Measurements from ENCODE around the gene SH3GL1. TPM values are rescaled to one million over a fixed set of nuclear protein-coding genes. Genes with fewer than 3 reads are reported as not detected.
"Not testable (repeated sequence)": the region's sequence is repeated elsewhere in the genome, so short reads cannot be mapped to it uniquely, and the experiment has no call there.

The SH3GL1 gene
- total RNA-seq, 2 donors from 2014 or later: 35.4 to 54.7 TPM

DNA sequence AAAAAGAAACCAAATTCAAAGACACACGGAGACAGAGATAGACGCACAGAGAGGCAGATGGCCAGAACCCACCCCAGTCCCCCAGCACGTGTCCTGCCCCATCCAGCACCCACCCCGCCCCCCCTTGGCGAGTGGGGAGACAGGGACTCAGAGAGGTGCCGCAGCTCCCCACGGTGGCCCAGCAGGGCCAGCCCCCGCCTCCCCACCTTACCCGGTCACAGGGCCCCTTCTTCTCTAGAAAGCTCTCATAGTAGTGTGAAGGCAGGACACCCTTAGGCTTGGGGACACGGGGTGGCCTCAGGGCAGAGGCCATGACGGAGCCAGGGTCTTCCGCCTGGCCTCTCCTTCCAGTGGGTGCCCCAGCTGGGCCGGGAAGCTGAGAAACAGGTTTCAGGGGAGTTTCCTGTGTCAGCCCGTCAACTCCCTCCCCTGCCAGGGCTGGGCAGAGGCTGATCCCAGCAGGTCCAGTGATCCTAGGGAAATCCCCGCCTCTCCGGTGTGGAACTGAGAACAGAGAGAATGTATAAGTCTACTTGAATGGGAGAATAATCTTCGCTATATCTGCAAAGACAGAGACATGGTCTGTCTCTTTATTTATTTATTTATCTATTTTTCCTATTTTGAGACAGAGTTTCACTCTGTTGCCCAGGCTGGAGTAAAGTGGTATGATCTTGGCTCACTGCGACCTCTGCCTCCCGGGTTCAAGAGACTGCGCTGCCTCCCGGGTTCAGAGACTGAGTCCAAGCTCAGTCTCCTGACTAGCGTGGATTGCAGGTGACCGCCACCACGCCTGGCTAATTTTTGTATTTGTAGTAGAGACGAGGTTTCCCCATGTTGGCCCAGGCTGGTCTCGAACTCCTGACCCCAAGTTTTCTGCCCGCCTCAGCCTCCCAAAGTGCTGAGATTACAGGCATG lies 61.6 kb downstream of the SH3GL1 start, which contains the start of gene STAP2:
STAP2 (minus strand) TSS at position 387 of the 915 bp plus-strand sequence; CDS start at position 313, 74 bp downstream.
- WGBS: 37% methylated on average over 27 of the region's 27 CpGs
- H3K36me3 ChIP-seq: no peaks in the 10 kb centered on the region
- DNase-seq (ENCODE audit: low spot score): peak; percentile 85
- intact Hi-C loops (cut with DNase I): no loop called here
- peak within 1 kb of the TSS; percentile 87 to 94 for H3K27ac ChIP-seq
- no peaks in the 10 kb centered on the region for H3K4me1 ChIP-seq (replicated peaks)
- H3K27me3 ChIP-seq (replicated peaks; ENCODE audit: insufficient read depth): no peaks in the 10 kb centered on the region
- no peaks in the 10 kb centered on the region for H3K9me3 ChIP-seq
- TF ChIP-seq POLR2AphosphoS5 (IDR thresholded peaks at IDR 0.05) (peak; percentile 83), POLR2A (IDR thresholded peaks at IDR 0.05) (peak; percentile 67)
- TF ChIP-seq, protein P1, sequence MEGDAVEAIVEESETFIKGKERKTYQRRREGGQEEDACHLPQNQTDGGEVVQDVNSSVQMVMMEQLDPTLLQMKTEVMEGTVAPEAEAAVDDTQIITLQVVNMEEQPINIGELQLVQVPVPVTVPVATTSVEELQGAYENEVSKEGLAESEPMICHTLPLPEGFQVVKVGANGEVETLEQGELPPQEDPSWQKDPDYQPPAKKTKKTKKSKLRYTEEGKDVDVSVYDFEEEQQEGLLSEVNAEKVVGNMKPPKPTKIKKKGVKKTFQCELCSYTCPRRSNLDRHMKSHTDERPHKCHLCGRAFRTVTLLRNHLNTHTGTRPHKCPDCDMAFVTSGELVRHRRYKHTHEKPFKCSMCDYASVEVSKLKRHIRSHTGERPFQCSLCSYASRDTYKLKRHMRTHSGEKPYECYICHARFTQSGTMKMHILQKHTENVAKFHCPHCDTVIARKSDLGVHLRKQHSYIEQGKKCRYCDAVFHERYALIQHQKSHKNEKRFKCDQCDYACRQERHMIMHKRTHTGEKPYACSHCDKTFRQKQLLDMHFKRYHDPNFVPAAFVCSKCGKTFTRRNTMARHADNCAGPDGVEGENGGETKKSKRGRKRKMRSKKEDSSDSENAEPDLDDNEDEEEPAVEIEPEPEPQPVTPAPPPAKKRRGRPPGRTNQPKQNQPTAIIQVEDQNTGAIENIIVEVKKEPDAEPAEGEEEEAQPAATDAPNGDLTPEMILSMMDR (IDR thresholded peaks at IDR 0.05): no peak
- peak within 1 kb of the TSS; percentile 39 to 56 for H3K4me3 ChIP-seq

DNA sequence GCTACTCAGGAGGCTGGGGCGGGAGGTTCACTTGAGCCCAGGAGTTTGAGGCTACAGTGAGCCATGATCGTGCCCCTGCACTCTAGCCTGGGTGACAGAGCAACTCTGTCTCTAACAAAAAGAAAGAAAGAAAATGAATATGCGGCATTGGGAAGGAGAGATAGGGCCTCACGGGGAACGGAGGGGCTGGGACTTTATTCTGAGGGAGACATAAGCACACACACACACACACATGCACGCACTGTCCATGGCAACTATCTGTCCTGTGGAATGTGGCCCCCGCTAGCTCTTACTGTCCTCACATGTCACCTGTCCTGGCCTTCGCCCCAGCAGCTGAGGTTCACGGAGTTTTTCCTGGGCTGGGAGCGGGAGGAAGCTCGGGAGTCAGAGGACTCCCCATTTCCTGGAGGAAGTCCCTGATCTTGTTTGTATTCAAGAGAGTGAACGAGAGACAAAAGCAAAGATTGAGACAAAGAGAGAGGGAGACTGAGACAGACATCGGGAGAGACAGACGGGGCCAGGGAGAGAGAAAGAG lies 62.4 kb downstream of the SH3GL1 start:
- Histone ChIP-seq H3K4me3 (peak overlapping the region; percentile 39 to 56), H3K9me3 (no peaks in the 10 kb centered on the region), H3K4me1 (replicated peaks) (no peaks in the 10 kb centered on the region), H3K36me3 (no peaks in the 10 kb centered on the region), H3K27ac (peak overlapping the region; percentile 87 to 94), H3K27me3 (replicated peaks; ENCODE audit: insufficient read depth) (no peaks in the 10 kb centered on the region)
- intact Hi-C loops (cut with DNase I): no loop called here
- DNase-seq (ENCODE audit: low spot score): no peak
- TF ChIP-seq, protein P1 (IDR thresholded peaks at IDR 0.05): no peak
- WGBS: 9% methylated on average over 14 of the region's 14 CpGs

DNA sequence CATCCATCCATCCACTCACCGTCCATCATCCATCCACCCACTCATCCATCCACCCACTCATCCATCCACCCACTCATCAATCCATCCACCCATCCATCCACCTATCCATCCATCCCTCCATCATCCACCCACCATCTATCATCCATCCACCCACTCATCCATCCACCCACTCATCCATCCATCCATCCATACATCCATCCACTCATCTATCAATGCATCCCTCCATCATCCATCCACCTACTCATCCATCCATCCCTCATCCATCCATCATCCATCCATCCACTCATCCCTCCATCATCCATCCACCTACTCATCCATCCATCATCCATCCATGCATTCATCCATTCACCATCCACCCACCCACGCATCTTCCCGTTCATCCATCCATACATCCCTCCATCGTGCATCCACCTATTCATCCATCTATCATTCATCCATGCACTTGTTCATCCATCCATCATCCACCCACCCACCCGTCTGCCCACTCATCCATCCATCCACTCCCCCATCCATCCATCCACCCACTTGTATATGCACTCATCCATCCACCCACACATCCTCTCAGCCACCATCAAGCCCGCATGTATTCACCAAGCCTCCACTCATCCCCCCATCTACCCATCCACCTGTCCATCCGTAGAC lies 65.3 kb downstream of the SH3GL1 start:
- Histone ChIP-seq H3K27me3 (replicated peaks; ENCODE audit: insufficient read depth) (no peaks in the 10 kb centered on the region), H3K9me3 (no peaks in the 10 kb centered on the region), H3K4me3 (no peak overlapping the region), H3K36me3 (no peaks in the 10 kb centered on the region), H3K4me1 (replicated peaks) (no peaks in the 10 kb centered on the region), H3K27ac (no peak overlapping the region)
- TF ChIP-seq, protein P1 (IDR thresholded peaks at IDR 0.05): no peak
- no peak for TF ChIP-seq POLR2AphosphoS5 (IDR thresholded peaks at IDR 0.05)
- TF ChIP-seq POLR2A (IDR thresholded peaks at IDR 0.05): no peak
- WGBS: 89% methylated on average over 7 of the region's 7 CpGs
- intact Hi-C loops (cut with DNase I): no loop called here
- DNase-seq (ENCODE audit: low spot score): no peak

DNA sequence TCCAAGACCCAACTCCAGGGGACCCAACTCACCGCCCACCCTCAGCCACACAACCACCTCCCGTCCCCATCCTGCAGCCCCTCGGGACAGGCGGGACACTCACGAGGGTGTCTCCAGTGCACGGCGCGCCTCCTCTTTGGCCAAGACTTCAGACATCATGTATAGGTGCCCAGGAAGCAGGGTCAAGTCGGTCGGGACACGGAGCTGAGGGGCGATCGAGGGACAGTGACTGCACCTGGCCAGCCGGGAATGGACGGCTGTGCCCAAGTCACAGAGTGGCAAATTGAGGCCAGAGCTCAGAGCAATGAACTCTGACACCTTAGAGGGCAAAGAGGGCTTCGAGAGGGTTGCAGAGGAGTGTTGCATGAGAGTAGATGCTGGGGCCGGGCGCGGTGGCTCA lies 70.5 kb downstream of the SH3GL1 start:
- TF ChIP-seq POLR2A (IDR thresholded peaks at IDR 0.05) (no peak), POLR2AphosphoS5 (IDR thresholded peaks at IDR 0.05) (no peak)
- TF ChIP-seq, protein P1 (IDR thresholded peaks at IDR 0.05): no peak
- Histone ChIP-seq H3K4me1 (replicated peaks) (no peaks in the 10 kb centered on the region), H3K4me3 (no peak overlapping the region), H3K9me3 (no peaks in the 10 kb centered on the region), H3K36me3 (no peaks in the 10 kb centered on the region), H3K27me3 (replicated peaks; ENCODE audit: insufficient read depth) (no peaks in the 10 kb centered on the region), H3K27ac (no peak overlapping the region)
- no peak for DNase-seq (ENCODE audit: low spot score)
- WGBS: 98% methylated on average over 19 of the region's 19 CpGs
- intact Hi-C loops (cut with DNase I): no loop called here

DNA sequence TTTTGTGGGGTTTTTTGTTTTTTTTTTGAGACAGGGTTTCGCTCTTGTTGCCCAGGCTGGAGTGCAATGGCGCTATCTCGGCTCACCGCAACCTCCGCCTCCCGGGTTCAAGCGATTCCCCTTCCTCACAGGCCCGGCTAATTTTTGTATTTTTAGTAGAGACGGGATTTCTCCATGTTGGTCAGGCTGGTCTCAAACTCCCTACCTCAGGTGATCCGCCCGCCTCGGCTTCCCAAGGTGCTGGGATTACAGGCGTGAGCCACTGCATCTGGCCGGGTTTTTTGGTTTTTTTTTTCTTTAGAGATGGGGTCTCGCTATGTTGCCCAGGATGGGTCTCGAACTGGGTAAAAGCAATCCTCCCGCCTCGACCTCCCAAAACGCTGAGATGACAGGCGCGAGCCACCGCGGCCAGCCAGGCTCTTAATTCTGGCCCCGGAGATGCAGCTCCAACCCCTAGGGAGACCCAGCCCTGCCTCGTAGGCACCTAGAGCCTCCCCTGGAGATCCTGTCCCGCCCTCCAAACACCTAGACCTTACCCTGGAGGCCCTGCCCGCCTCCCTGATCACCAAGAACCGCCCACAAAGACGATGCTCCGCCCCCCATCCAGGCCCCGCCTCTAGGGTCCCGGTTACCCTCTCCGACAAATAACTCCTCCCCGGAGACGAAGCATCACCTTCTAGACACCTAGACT lies 71.2 kb downstream of the SH3GL1 start:
- peak overlapping the region; percentile 12 for H3K4me3 ChIP-seq
- H3K4me1 ChIP-seq (replicated peaks); H3K27ac ChIP-seq; H3K36me3 ChIP-seq; H3K27me3 ChIP-seq (replicated peaks; ENCODE audit: insufficient read depth); intact Hi-C loops (cut with DNase I); H3K9me3 ChIP-seq; DNase-seq (ENCODE audit: low spot score): not testable (repeated sequence)
- WGBS: 75% methylated on average over 35 of the region's 35 CpGs

All from prostate gland (tissue), 2 donors.